ENCODE data around the gene DYNLL1. TPM values are rescaled to one million over a fixed set of nuclear protein-coding genes. Genes with fewer than 3 reads are reported as not detected.

Gene DYNLL1
- total and polyA plus RNA-seq, 7 experiments from 2014 or later, result 35.0 to 301 (median 75.5) TPM

DNA sequence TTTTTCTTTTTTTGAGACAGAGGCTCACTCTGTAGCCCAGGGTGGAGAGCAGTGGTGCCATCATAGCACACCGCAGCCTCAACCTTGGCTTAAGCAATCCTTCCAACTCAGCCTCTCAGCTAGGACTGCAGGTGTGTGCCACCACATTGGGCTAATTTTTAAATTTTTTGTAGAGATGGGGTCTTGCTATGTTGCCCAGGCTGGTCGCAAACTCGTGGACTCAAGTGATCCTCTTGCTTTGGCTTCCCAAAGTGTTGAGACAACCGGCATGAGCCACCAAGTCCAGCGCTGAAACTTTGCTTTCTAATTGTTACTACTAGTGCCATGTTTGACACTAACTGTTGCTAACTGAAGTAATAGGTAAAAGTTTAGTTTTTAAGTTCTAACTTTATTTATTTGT, 46.3 kb downstream of the DYNLL1 start:
- ChIA-PET CTCF (interaction anchor here (0.6 kb wide), 1 partner anchor 98 kb away, joined by 5 read pairs; no protein-coding TSS in a partner anchor), POLR2A (no interaction called here)
- H3K27ac ChIP-seq (ENCODE audit: low read depth, low read length), result no peak overlapping the region
- H3K36me3 Mint-ChIP-seq, result peaks cover 0 to 18% (median 7%) of the 10 kb centered on the region in 5 donors
- H3K4me3 ChIP-seq (ENCODE audit: low read length), result no peak overlapping the region
- peaks cover 41 to 73% (median 59%) of the 10 kb centered on the region in 7 donors for H3K4me1 Mint-ChIP-seq
- no peak overlapping the region for H3K27ac Mint-ChIP-seq
- peak overlapping the region in 1 of 10 donors; percentile 23 for H3K4me3 Mint-ChIP-seq
- DNase-seq (no peak), ATAC-seq (no peak)
- no peaks in the 10 kb centered on the region for H3K27me3 ChIP-seq (ENCODE audit: control insufficient read depth in 2 of 2, insufficient read depth in 2 of 2, low read length in 2 of 2)
- no peaks in the 10 kb centered on the region for H3K27me3 Mint-ChIP-seq
- H3K9me3 ChIP-seq (ENCODE audit: control insufficient read depth in 2 of 3, low read length in 3 of 3), result no peaks in the 10 kb centered on the region
- peaks cover 9 to 22% (median 13%) of the 10 kb centered on the region in 3 experiments for H3K36me3 ChIP-seq (ENCODE audit: control insufficient read depth in 2 of 3, insufficient read depth in 3 of 3, low read length in 3 of 3)
- intact Hi-C loops (cut with micrococcal nuclease), result no loop called here
- peaks cover 24 to 37% of the 10 kb centered on the region in 2 donors for H3K4me1 ChIP-seq (ENCODE audit: control insufficient read depth in 2 of 2, insufficient read depth in 2 of 2, low read length in 2 of 2)
- no peaks in the 10 kb centered on the region for H3K9me3 Mint-ChIP-seq

DNA sequence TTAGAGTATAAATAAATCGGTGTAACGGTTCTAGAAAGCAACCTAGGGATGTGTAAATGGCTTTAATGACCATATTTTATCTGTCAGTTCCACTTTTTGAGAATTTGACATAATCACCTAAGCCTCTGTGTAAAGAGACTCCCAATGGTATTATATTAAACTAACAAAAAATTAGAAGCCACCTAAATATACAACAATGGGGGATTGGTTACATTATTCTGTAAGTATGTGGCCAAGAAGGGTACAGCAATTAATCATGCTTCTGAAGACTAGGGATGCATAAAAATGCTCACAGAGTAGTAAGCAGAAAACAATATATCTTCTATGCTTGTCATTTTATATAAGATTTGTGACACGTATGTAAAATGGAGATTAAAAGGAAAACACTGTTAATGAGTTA, 48.8 kb downstream of the DYNLL1 start:
- ChIA-PET CTCF (interaction anchor here (0.6 kb wide), 1 partner anchor 333 kb away, joined by 5 read pairs; no protein-coding TSS in a partner anchor), POLR2A (interaction anchor here (0.6 to 1.1 kb wide), 3 partner anchors 9 to 324 kb away, joined by 3 to 4 read pairs (median 4); no protein-coding TSS in a partner anchor)
- Mint-ChIP-seq H3K27me3 (no peaks in the 10 kb centered on the region), H3K4me3 (no peak overlapping the region), H3K27ac (no peak overlapping the region), H3K4me1 (peaks cover 16 to 48% (median 35%) of the 10 kb centered on the region in 7 donors), H3K9me3 (no peaks in the 10 kb centered on the region), H3K36me3 (peaks cover 0 to 12% (median 7%) of the 10 kb centered on the region in 5 donors)
- intact Hi-C loops (cut with micrococcal nuclease), result no loop called here
- DNase-seq (no peak), ATAC-seq (no peak)
- H3K27me3 ChIP-seq (ENCODE audit: control insufficient read depth in 2 of 2, insufficient read depth in 2 of 2, low read length in 2 of 2), result no peaks in the 10 kb centered on the region
- H3K4me1 ChIP-seq (ENCODE audit: control insufficient read depth in 2 of 2, insufficient read depth in 2 of 2, low read length in 2 of 2), result peaks cover 0 to 12% of the 10 kb centered on the region in 2 donors
- peaks cover 13 to 41% (median 25%) of the 10 kb centered on the region in 3 experiments for H3K36me3 ChIP-seq (ENCODE audit: control insufficient read depth in 2 of 3, insufficient read depth in 3 of 3, low read length in 3 of 3)
- H3K27ac ChIP-seq (ENCODE audit: low read depth, low read length), result no peak overlapping the region
- no peak overlapping the region for H3K4me3 ChIP-seq (ENCODE audit: low read length)
- H3K9me3 ChIP-seq (ENCODE audit: control insufficient read depth in 2 of 3, low read length in 3 of 3), result no peaks in the 10 kb centered on the region

DNA sequence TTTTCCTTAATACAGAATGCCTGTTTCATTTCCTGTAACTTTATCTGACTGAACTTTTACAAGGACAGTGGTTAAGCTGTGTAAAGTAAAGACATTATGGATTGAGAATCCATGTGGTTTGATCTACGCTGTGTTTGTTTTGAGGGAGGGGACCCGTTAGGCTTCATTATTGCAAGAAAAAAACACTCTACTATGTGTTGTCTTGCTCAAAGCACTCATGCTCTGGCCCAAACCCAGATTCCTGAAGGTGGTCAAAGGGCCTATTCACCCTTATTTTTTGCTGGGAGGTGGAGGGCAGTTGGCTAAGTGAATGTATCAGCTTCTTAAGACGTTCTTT, 50.1 kb downstream of the DYNLL1 start:
- H3K27ac Mint-ChIP-seq, result peak overlapping the region in 3 of 9 donors; percentile 7 to 72 (median 16)
- H3K9me3 Mint-ChIP-seq, result no peaks in the 10 kb centered on the region
- H3K36me3 Mint-ChIP-seq, result peaks cover 0 to 9% (median 4%) of the 10 kb centered on the region in 5 donors
- peaks cover 9 to 39% (median 26%) of the 10 kb centered on the region in 7 donors for H3K4me1 Mint-ChIP-seq
- no peak overlapping the region for H3K4me3 ChIP-seq (ENCODE audit: low read length)
- H3K27me3 ChIP-seq (ENCODE audit: control insufficient read depth in 2 of 2, insufficient read depth in 2 of 2, low read length in 2 of 2), result no peaks in the 10 kb centered on the region
- ATAC-seq, result no peak
- H3K27ac ChIP-seq (ENCODE audit: low read depth, low read length), result no peak overlapping the region
- peaks cover 13 to 41% (median 25%) of the 10 kb centered on the region in 3 experiments for H3K36me3 ChIP-seq (ENCODE audit: control insufficient read depth in 2 of 3, insufficient read depth in 3 of 3, low read length in 3 of 3)
- peaks cover 0 to 10% of the 10 kb centered on the region in 2 donors for H3K4me1 ChIP-seq (ENCODE audit: control insufficient read depth in 2 of 2, insufficient read depth in 2 of 2, low read length in 2 of 2)
- no peaks in the 10 kb centered on the region for H3K9me3 ChIP-seq (ENCODE audit: control insufficient read depth in 2 of 3, low read length in 3 of 3)
- H3K27me3 Mint-ChIP-seq, result no peaks in the 10 kb centered on the region
- H3K4me3 Mint-ChIP-seq, result no peak overlapping the region
- ChIA-PET POLR2A (interaction anchor here (0.6 to 1.1 kb wide), 3 partner anchors 35 to 748 kb away, joined by 3 read pairs; partner anchors contain the start of genes DYNLL1 and POP5), CTCF (no interaction called here)
- no peak for DNase-seq
- intact Hi-C loops (cut with micrococcal nuclease), result no loop called here

Other genes starting within 250 kb of the DYNLL1 start
- 100 to 1,000 TPM; 103 to 202 (median 158) TPM for gene PXN, start 230.4 kb upstream of the DYNLL1 start, total RNA-seq
- gene PXN, start 230.4 kb upstream of the DYNLL1 start, polyA plus RNA-seq, result 100 to 1,000 TPM in 1 of 2 donors, 10 to 100 TPM in 1; 84.3 to 114 TPM
- over 10,000 TPM in 2 of 5 experiments, 1,000 to 10,000 TPM in 3; 3,296 to 19,276 (median 7,985) TPM for gene RNU4-2, start 204.2 kb upstream of the DYNLL1 start, total RNA-seq
- not detected for gene RNU4-2, start 204.2 kb upstream of the DYNLL1 start, polyA plus RNA-seq
- 1,000 to 10,000 TPM in 3 of 5 experiments, 100 to 1,000 TPM in 2; 319 to 3,107 (median 1,510) TPM for gene RNU4-1, start 202.9 kb upstream of the DYNLL1 start, total RNA-seq
- gene RNU4-1, start 202.9 kb upstream of the DYNLL1 start, polyA plus RNA-seq, result not detected
- 1 to 10 TPM; 1.6 to 6.0 (median 4.0) TPM for gene SIRT4, start 193.8 kb upstream of the DYNLL1 start, total RNA-seq
- gene SIRT4, start 193.8 kb upstream of the DYNLL1 start, polyA plus RNA-seq, result 1 to 10 TPM; 3.1 TPM
- gene PLA2G1B, start 168.3 kb upstream of the DYNLL1 start, total RNA-seq, result 1 to 10 TPM in 1 of 5 experiments, not detected in 4; 1.5 TPM
- gene PLA2G1B, start 168.3 kb upstream of the DYNLL1 start, polyA plus RNA-seq, result under 1 TPM in 1 of 2 donors, not detected in 1; 0.92 TPM
- gene MSI1, start 126.9 kb upstream of the DYNLL1 start, total RNA-seq, result not detected
- not detected for gene MSI1, start 126.9 kb upstream of the DYNLL1 start, polyA plus RNA-seq
- gene COX6A1, start 58.0 kb upstream of the DYNLL1 start, total RNA-seq, result 100 to 1,000 TPM; 118 to 270 (median 130) TPM
- gene COX6A1, start 58.0 kb upstream of the DYNLL1 start, polyA plus RNA-seq, result 100 to 1,000 TPM; 648 to 782 TPM
- gene TRIAP1, start 49.7 kb upstream of the DYNLL1 start, total RNA-seq, result 10 to 100 TPM; 15.9 to 38.0 (median 19.6) TPM
- 10 to 100 TPM; 47.9 to 55.1 TPM for gene TRIAP1, start 49.7 kb upstream of the DYNLL1 start, polyA plus RNA-seq
- 10 to 100 TPM; 21.8 to 30.6 (median 26.9) TPM for gene GATC, start 49.7 kb upstream of the DYNLL1 start, total RNA-seq
- 10 to 100 TPM; 14.4 to 19.7 TPM for gene GATC, start 49.7 kb upstream of the DYNLL1 start, polyA plus RNA-seq
- gene SRSF9, start 26.4 kb upstream of the DYNLL1 start, total RNA-seq, result 100 to 1,000 TPM; 136 to 191 (median 145) TPM
- gene SRSF9, start 26.4 kb upstream of the DYNLL1 start, polyA plus RNA-seq, result 100 to 1,000 TPM; 148 to 152 TPM
- gene COQ5, start 33.0 kb downstream of the DYNLL1 start, total RNA-seq, result 10 to 100 TPM; 11.3 to 26.1 (median 23.5) TPM
- gene COQ5, start 33.0 kb downstream of the DYNLL1 start, polyA plus RNA-seq, result 10 to 100 TPM; 36.7 to 49.0 TPM
- 100 to 1,000 TPM; 171 to 361 (median 205) TPM for gene RNF10, start 38.2 kb downstream of the DYNLL1 start, total RNA-seq
- 100 to 1,000 TPM in 1 of 2 donors, 10 to 100 TPM in 1; 95.1 to 155 TPM for gene RNF10, start 38.2 kb downstream of the DYNLL1 start, polyA plus RNA-seq
- 10 to 100 TPM; 42.9 to 86.8 (median 59.0) TPM for gene POP5, start 85.3 kb downstream of the DYNLL1 start, total RNA-seq
- gene POP5, start 85.3 kb downstream of the DYNLL1 start, polyA plus RNA-seq, result 100 to 1,000 TPM; 116 to 141 TPM
- under 1 TPM in 1 of 5 experiments, not detected in 4; 0.24 TPM for gene CABP1, start 144.5 kb downstream of the DYNLL1 start, total RNA-seq
- gene CABP1, start 144.5 kb downstream of the DYNLL1 start, polyA plus RNA-seq, result not detected
- gene MLEC, start 191.0 kb downstream of the DYNLL1 start, total RNA-seq, result 100 to 1,000 TPM in 1 of 5 experiments, 10 to 100 TPM in 4; 27.6 to 132 (median 57.6) TPM
- 10 to 100 TPM; 24.5 to 41.6 TPM for gene MLEC, start 191.0 kb downstream of the DYNLL1 start, polyA plus RNA-seq
- 10 to 100 TPM; 10.9 to 26.7 (median 18.8) TPM for gene UNC119B, start 214.3 kb downstream of the DYNLL1 start, total RNA-seq
- 10 to 100 TPM; 10.6 to 12.5 TPM for gene UNC119B, start 214.3 kb downstream of the DYNLL1 start, polyA plus RNA-seq
- gene ACADS, start 229.7 kb downstream of the DYNLL1 start, total RNA-seq, result 10 to 100 TPM; 10.4 to 18.1 (median 15.7) TPM
- gene ACADS, start 229.7 kb downstream of the DYNLL1 start, polyA plus RNA-seq, result 10 to 100 TPM; 18.4 to 28.7 TPM

Measured in naive thymus-derived CD4-positive, alpha-beta T cell (primary cell).